NCI-H187 (cell line): ENCODE results near the gene CGN.

Experiments
- DNase-seq, 2 experiments: peaks; one replicate each; lab custom pipeline; 2025; lab: John Stamatoyannopoulos, UW

Gene CGN

GRCh38 chr1:151547119-151547899 lies 36.1 kb downstream of the CGN start:
- DNase-seq = no peak

GRCh38 chr1:151547900-151548230 lies 36.7 kb downstream of the CGN start:
- DNase-seq = no peak

- no peak for DNase-seq
Observed at GRCh38 chr1:151549199-151549598, 38.0 kb downstream of the CGN start.

GRCh38 chr1:151553659-151554058 lies 42.5 kb downstream of the CGN start:
- no peak for DNase-seq

- DNase-seq = no peak
Observed at GRCh38 chr1:151556052-151556451, 44.9 kb downstream of the CGN start.

- DNase-seq = no peak
Observed at GRCh38 chr1:151562661-151563060, 51.5 kb downstream of the CGN start.

- DNase-seq = no peak
Observed at GRCh38 chr1:151563376-151563775, 52.2 kb downstream of the CGN start.

GRCh38 chr1:151565502-151566189 lies 54.5 kb downstream of the CGN start:
- DNase-seq = no peak

- DNase-seq = no peak
Observed at GRCh38 chr1:151568626-151569088, 57.5 kb downstream of the CGN start.

GRCh38 chr1:151570819-151571218 lies 59.6 kb downstream of the CGN start:
- no peak for DNase-seq

- no peak for DNase-seq
Observed at GRCh38 chr1:151574575-151575529, 63.7 kb downstream of the CGN start.

GRCh38 chr1:151577173-151577572 lies 66.0 kb downstream of the CGN start:
- DNase-seq = no peak

- DNase-seq = no peak
Observed at GRCh38 chr1:151578941-151579340, 67.8 kb downstream of the CGN start.

GRCh38 chr1:151579436-151580225 lies 68.4 kb downstream of the CGN start:
- no peak for DNase-seq

GRCh38 chr1:151581451-151581850 lies 70.3 kb downstream of the CGN start:
- DNase-seq = no peak

GRCh38 chr1:151581921-151582320 lies 70.7 kb downstream of the CGN start:
- no peak for DNase-seq

- DNase-seq = no peak
Observed at GRCh38 chr1:151583796-151584195, 72.6 kb downstream of the CGN start.

- DNase-seq = no peak
Observed at GRCh38 chr1:151584278-151584677, 73.1 kb downstream of the CGN start.

- DNase-seq = no peak
Observed at GRCh38 chr1:151584780-151585179, 73.6 kb downstream of the CGN start.

- no peak for DNase-seq
Observed at GRCh38 chr1:151585622-151586021, 74.4 kb downstream of the CGN start.
